ENCODE data around the gene HPDL. TPM values are rescaled to one million over a fixed set of nuclear protein-coding genes. Genes with fewer than 3 reads are reported as not detected.

HPDL gene
- polyA plus RNA-seq, 6 donors from 2014 or later: 0.31 to 0.86 (median 0.74) TPM; not detected in 1

DNA sequence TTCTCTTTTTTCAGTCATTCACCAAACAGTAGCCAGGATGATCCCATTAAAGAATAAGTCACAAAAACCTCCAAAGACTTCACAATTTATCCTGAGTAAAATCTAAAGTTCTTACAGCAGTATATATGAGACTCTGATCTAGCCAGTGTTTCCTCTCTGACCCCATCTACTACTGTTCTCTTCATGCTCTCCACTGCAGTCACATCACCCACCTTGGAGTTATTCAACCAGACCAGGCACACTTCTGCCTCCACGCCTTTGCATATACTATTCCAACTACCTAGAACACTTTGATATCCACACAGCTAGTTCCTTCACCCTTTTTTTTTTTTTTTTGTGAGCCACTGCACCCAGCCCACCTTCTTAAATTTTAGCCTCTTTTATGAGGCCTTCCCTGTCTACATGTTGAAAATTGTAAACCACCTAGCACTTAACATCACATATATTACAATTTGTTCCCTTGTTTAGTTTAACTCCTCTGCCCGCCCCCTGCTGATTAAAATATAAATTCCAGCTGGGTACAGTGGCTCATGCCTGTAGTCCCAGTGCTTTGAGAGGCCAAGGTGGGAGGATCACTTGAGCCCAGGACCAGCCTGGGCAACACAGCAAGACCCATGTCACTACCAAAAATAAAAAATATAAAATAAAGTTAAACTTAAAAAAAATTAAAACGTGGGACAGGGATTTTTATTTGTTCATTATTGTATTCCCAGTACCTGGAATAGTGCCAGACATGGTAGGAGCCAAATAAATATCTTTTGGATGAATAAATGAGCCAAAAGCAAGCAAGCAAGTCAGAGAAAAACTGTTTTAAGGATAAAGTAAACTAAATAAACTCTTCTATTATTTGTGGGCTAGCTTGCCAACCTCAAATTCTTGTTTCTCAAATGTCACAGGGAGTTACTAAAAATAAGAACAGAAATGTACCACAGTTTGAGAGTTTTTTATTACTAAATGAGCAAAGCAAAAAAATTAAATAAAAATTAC lies 48.7 kb downstream of the HPDL start:
- no peak for DNase-seq
- H3K36me3 Mint-ChIP-seq: peaks cover 5 to 7% of the 10 kb centered on the region in 2 donors
- no peaks in the 10 kb centered on the region for H3K27me3 Mint-ChIP-seq
- peak overlapping the region in 5 of 8 donors; percentile 3 to 43 (median 10) for H3K4me3 Mint-ChIP-seq
- peak; percentile 60 to 67 for ATAC-seq (ENCODE audit: low read depth in 2 of 2)
- peaks cover 33 to 43% (median 38%) of the 10 kb centered on the region in 3 donors for H3K4me1 Mint-ChIP-seq
- H3K9me3 Mint-ChIP-seq: no peaks in the 10 kb centered on the region
- H3K27ac Mint-ChIP-seq: peak overlapping the region; percentile 23 to 95 (median 85)

DNA sequence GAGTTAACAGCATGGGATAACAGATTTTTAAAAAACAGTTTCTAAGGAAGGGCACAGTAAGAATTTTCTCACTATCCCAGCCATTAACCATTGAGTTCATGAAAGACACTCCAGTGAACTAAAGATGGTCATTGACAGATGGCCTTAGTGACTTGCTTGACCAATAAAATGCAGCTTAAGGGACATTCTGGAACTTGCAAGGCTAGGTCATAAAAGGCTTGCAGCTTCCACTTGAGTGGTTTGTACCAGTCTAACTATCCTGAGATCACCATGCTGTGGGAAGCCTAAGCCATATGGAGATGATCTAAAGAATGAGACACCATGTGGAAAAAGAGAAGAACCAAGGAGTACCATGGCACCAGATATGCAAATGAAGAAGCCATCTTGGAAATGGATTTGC lies 51.5 kb downstream of the HPDL start:
- Mint-ChIP-seq H3K4me3 (no peak overlapping the region), H3K9me3 (no peaks in the 10 kb centered on the region), H3K36me3 (peaks cover 5 to 7% of the 10 kb centered on the region in 2 donors), H3K4me1 (peaks cover 22 to 30% (median 23%) of the 10 kb centered on the region in 3 donors), H3K27me3 (no peaks in the 10 kb centered on the region), H3K27ac (no peak overlapping the region)
- ATAC-seq (ENCODE audit: low read depth in 2 of 2): no peak
- DNase-seq: no peak

Other genes starting within 250 kb of the HPDL start
- gene ZSWIM5, start 120.3 kb upstream of the HPDL start, polyA plus RNA-seq (ENCODE audit: low read depth in 6 of 6): under 1 TPM in 2 of 6 donors, not detected in 4; 0.07 to 0.11 TPM
- 10 to 100 TPM; 15.5 to 27.8 (median 20.3) TPM for gene TOE1, start 13.3 kb downstream of the HPDL start, polyA plus RNA-seq (ENCODE audit: low read depth in 6 of 6)
- 10 to 100 TPM; 10.4 to 25.3 (median 18.7) TPM for gene MUTYH, start 13.5 kb downstream of the HPDL start, polyA plus RNA-seq (ENCODE audit: low read depth in 6 of 6)
- gene TESK2, start 164.3 kb downstream of the HPDL start, polyA plus RNA-seq (ENCODE audit: low read depth in 6 of 6): 10 to 100 TPM in 5 of 6 donors, 1 to 10 TPM in 1; 9.0 to 20.1 (median 12.9) TPM
- 1 to 10 TPM; 1.6 to 6.8 (median 5.1) TPM for gene CCDC163, start 173.2 kb downstream of the HPDL start, polyA plus RNA-seq (ENCODE audit: low read depth in 6 of 6)
- gene MMACHC, start 173.4 kb downstream of the HPDL start, polyA plus RNA-seq (ENCODE audit: low read depth in 6 of 6): 1 to 10 TPM in 1 of 6 donors, under 1 TPM in 4, not detected in 1; 0.20 to 1.5 (median 0.41) TPM
- gene PRDX1, start 195.0 kb downstream of the HPDL start, polyA plus RNA-seq (ENCODE audit: low read depth in 6 of 6): 100 to 1,000 TPM; 171 to 239 (median 203) TPM
- gene AKR1A1, start 223.9 kb downstream of the HPDL start, polyA plus RNA-seq (ENCODE audit: low read depth in 6 of 6): 100 to 1,000 TPM; 123 to 249 (median 130) TPM